ENCODE measurements around the gene MAN1A1. TPM values are rescaled to one million over a fixed set of nuclear protein-coding genes. Genes with fewer than 3 reads are reported as not detected.

MAN1A1 gene
- total and polyA plus RNA-seq, 10 donors = 6.0 to 148 (median 93.5) TPM

DNA sequence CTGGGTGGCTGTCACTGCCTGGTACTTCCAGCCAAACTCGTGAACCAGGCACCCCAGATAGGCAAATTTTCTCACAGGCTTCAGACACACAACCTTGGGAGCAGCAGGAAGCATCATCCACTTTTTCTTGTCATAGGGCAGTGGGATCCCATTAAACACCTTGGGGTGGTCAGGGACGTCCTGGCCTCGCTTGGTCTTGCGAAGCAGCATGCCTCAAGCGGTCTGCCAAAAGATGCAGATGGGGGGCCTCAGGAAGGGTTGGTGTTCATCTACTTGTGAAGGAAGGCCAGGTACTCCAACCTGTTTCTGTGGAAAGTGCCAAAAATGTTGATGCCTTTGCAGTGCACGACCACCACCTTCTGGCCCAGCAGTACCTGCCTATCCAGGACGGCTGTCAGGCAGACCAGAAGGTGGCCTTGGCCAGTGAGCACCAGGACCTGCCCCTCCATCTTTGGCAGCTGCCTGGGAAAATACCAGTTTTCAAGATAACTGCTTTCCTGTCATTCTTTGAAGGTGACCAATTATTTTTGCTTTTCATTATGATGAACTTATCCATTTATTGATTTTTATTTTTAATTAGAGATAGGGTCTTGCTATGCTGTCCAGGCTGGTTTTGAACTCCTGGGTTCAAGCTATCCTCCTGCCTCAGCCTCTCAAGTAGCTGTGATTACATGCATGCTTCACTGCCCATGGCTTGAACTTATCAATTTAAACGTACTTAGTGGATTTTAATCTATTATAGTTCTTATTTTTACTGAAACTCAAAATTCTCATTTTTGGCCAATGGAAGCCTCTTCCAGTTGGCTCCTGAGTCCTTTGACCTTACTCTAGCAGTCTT, 80.1 kb downstream of the MAN1A1 start:
- no peak overlapping the region for H3K4me3 ChIP-seq
- no peak for TF ChIP-seq POLR2A (IDR thresholded peaks at IDR 0.05)
- TF ChIP-seq POLR2AphosphoS5 (IDR thresholded peaks at IDR 0.05) = peak in 1 of 3 donors; percentile 8
- TF ChIP-seq, protein P1, sequence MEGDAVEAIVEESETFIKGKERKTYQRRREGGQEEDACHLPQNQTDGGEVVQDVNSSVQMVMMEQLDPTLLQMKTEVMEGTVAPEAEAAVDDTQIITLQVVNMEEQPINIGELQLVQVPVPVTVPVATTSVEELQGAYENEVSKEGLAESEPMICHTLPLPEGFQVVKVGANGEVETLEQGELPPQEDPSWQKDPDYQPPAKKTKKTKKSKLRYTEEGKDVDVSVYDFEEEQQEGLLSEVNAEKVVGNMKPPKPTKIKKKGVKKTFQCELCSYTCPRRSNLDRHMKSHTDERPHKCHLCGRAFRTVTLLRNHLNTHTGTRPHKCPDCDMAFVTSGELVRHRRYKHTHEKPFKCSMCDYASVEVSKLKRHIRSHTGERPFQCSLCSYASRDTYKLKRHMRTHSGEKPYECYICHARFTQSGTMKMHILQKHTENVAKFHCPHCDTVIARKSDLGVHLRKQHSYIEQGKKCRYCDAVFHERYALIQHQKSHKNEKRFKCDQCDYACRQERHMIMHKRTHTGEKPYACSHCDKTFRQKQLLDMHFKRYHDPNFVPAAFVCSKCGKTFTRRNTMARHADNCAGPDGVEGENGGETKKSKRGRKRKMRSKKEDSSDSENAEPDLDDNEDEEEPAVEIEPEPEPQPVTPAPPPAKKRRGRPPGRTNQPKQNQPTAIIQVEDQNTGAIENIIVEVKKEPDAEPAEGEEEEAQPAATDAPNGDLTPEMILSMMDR (IDR thresholded peaks at IDR 0.05 in 8 of 11, conservative IDR thresholded peaks at IDR 0.05 in 3 of 11) = no peak
- peaks cover 0 to 36% (median 0%) of the 10 kb centered on the region in 6 donors for H3K36me3 ChIP-seq
- WGBS, 5 donors = 90 to 96% (median 93%) methylated on average over 8 of the region's 8 CpGs
- peaks cover 0 to 13% (median 0%) of the 10 kb centered on the region in 6 donors for H3K4me1 ChIP-seq
- H3K27ac ChIP-seq = no peak overlapping the region
- peaks cover 2 to 23% (median 17%) of the 10 kb centered on the region in 8 donors for H3K9me3 ChIP-seq
- H3K27me3 ChIP-seq (replicated peaks in 1 of 7) = no peaks in the 10 kb centered on the region
- intact Hi-C loops (cut with DNase I; ENCODE audit: low total_unique reads) = no loop called here
- no peak for DNase-seq

DNA sequence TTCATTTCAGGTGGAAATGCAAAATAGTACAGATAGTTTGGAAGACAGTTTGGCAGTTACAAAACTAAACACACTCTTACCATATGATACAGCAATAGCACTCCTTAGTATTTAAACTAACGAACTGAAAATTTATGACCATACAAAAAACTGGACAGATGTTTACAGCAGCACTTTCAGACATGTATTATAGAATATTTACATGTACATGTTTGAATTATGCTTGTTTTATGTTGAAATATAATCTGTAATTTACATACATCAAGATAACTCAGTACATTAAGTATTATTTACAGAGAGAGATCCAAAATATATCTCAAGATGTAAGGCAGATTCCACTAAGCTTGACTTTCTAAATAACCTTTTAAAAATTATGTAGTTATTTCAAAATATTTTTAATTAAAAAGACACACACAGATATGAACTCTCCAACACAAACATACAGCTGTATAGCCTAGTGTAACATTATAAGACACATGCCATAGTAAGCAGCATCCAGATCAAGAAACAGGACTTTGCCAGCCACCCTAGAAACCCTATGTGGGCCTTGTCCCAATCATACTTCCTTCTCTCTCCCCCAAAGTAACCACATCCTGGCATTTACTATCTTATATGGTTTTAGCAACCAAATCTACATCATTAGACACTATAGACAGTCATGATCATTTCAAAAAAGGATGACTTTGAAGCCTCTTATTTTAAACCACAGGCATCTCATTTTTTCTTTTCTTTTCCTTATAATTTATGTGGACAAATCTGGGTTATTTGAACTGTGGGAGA, 82.2 kb downstream of the MAN1A1 start:
- Histone ChIP-seq H3K4me1 (peaks cover 0 to 13% (median 0%) of the 10 kb centered on the region in 6 donors), H3K36me3 (peaks cover 0 to 36% (median 2%) of the 10 kb centered on the region in 6 donors), H3K27me3 (replicated peaks in 1 of 7) (no peaks in the 10 kb centered on the region), H3K4me3 (no peak overlapping the region), H3K9me3 (peaks cover 2 to 25% (median 17%) of the 10 kb centered on the region in 8 donors), H3K27ac (no peak overlapping the region)
- DNase-seq = no peak
- no peak for TF ChIP-seq POLR2AphosphoS5 (IDR thresholded peaks at IDR 0.05)
- TF ChIP-seq, protein P1 (IDR thresholded peaks at IDR 0.05 in 8 of 11, conservative IDR thresholded peaks at IDR 0.05 in 3 of 11) = no peak
- TF ChIP-seq POLR2A (IDR thresholded peaks at IDR 0.05) = no peak
- intact Hi-C loops (cut with DNase I; ENCODE audit: low total_unique reads) = no loop called here
- WGBS, 5 donors = 97 to 98% (median 97%) methylated on average over 1 of the region's 1 CpG

DNA sequence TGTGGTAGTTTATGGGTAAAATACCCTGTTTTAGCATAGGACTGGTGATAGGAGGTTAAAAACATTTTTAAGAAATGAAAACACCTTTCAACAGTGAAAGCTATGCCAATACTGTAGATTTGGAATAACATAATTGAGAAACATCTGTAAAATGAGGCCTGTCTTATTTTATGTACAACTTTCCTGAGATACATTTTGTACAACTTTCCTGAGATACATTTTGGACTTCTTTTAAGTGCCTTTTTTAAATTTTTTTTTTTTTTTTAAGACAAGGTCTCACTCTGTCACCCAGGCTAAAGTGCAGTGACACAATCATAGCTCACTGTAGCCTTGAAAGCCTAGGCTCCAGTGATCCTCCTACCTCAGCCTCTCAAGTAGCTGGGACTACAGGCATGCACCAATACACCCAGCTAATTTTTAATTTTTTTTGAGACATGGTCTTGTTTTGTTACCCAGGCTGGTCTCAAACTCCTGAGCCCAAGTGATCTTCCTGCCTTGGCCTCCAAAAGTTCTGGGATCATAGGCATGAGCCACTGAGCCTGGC, 84.6 kb downstream of the MAN1A1 start:
- Histone ChIP-seq H3K36me3 (peaks cover 0 to 16% (median 2%) of the 10 kb centered on the region in 6 donors), H3K4me1 (peaks cover 0 to 18% (median 5%) of the 10 kb centered on the region in 6 donors), H3K9me3 (peaks cover 0 to 5% (median 0%) of the 10 kb centered on the region in 8 donors), H3K27me3 (replicated peaks in 1 of 7) (no peaks in the 10 kb centered on the region), H3K4me3 (no peak overlapping the region), H3K27ac (no peak overlapping the region)
- intact Hi-C loops (cut with DNase I; ENCODE audit: low total_unique reads) = no loop called here
- TF ChIP-seq POLR2AphosphoS5 (IDR thresholded peaks at IDR 0.05) = no peak
- no peak for DNase-seq

DNA sequence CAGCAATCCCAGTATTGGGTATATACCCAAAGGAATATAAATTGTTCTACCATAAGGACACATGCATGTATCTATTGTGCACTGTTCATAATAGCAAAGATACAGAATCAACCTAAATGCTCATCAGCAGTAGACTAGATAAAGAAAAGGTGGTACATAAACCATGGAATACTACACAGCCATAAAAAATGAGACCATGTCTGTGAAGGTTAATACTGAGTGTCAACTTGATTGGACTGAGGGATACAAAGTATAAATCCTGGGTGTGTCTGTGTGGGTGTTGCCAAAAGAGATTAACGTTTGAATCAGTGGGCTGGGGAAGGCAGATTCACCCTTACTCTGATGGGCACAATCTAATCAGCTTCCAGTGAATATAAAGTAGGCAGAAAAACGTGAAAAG, 86.9 kb downstream of the MAN1A1 start:
- Histone ChIP-seq H3K27me3 (replicated peaks in 1 of 7) (no peaks in the 10 kb centered on the region), H3K27ac (no peak overlapping the region), H3K9me3 (peaks cover 0 to 5% (median 0%) of the 10 kb centered on the region in 8 donors), H3K4me1 (peaks cover 0 to 10% (median 2%) of the 10 kb centered on the region in 6 donors), H3K4me3 (no peak overlapping the region), H3K36me3 (peaks cover 0 to 4% (median 0%) of the 10 kb centered on the region in 6 donors)
- WGBS, 5 donors = 21 to 65% (median 50%) methylated on average over 2 of the region's 2 CpGs
- intact Hi-C loops (cut with DNase I; ENCODE audit: low total_unique reads) = no loop called here
- TF ChIP-seq POLR2A (IDR thresholded peaks at IDR 0.05) (no peak), POLR2AphosphoS5 (IDR thresholded peaks at IDR 0.05) (no peak)
- TF ChIP-seq, protein P1 (IDR thresholded peaks at IDR 0.05 in 8 of 11, conservative IDR thresholded peaks at IDR 0.05 in 3 of 11) = no peak
- no peak for DNase-seq

Data from spleen (tissue), 11 donors.